C4-2B (cell line): ENCODE measurements around the gene GPR157.
A peak's percentile ranks its signal among the peaks of the same experiment; 100 is the strongest.
"Not testable (repeated sequence)": the region's sequence is repeated elsewhere in the genome, so short reads cannot be mapped to it uniquely, and the experiment has no call there.

Source experiments
- H3K27ac ChIP-seq: fragments of 450-650 bp; 2 replicates; pipeline ENCODE4 v1.5.1; 2017
- ZFX ChIP-seq: fragments of 450-650 bp; IDR thresholded peaks from 2 replicates; pipeline ENCODE4 v1.6.1; 2017
- TF ChIP-seq, protein P1 (sequence below): fragments of 450-650 bp; conservative IDR thresholded peaks from 2 replicates; pipeline ENCODE4 v1.5.1; 2017; ENCODE audit warnings: mild to moderate bottlenecking

Gene GPR157

DNA sequence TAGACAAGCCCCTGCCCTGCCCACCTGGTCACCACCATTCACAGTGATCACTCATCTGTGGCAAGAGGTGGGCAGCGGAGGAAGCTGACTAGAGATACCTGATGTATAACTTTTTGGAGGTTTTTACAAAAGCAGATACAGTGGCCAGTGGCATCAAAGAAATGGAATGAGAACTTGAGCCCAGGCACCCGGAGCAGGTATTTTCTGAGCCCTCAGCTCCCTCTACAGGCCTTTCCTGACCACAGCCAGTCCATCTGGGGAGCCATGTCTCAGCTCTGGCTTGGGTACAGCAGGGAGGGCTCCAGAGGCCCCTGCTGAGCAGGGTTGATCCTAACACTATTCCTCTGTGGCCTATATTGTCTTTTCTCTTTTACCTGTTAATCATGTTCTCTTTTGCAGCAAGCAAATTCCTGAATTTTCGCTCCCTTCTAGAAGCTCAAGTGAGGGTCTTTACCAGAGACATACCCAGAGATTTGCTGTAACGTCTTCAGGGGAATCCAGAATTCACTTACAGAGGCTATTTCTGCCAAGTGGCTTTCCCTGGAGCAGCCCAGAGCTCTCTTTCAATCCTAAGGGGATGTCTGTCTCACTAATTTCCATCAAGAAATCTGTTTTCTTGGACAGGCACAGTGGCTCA lies 27.3 kb downstream of the GPR157 start:
- H3K27ac ChIP-seq, result no peak overlapping the region
- TF ChIP-seq ZFX, result no peak
- TF ChIP-seq, protein P1, sequence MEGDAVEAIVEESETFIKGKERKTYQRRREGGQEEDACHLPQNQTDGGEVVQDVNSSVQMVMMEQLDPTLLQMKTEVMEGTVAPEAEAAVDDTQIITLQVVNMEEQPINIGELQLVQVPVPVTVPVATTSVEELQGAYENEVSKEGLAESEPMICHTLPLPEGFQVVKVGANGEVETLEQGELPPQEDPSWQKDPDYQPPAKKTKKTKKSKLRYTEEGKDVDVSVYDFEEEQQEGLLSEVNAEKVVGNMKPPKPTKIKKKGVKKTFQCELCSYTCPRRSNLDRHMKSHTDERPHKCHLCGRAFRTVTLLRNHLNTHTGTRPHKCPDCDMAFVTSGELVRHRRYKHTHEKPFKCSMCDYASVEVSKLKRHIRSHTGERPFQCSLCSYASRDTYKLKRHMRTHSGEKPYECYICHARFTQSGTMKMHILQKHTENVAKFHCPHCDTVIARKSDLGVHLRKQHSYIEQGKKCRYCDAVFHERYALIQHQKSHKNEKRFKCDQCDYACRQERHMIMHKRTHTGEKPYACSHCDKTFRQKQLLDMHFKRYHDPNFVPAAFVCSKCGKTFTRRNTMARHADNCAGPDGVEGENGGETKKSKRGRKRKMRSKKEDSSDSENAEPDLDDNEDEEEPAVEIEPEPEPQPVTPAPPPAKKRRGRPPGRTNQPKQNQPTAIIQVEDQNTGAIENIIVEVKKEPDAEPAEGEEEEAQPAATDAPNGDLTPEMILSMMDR, result peak; percentile 79

DNA sequence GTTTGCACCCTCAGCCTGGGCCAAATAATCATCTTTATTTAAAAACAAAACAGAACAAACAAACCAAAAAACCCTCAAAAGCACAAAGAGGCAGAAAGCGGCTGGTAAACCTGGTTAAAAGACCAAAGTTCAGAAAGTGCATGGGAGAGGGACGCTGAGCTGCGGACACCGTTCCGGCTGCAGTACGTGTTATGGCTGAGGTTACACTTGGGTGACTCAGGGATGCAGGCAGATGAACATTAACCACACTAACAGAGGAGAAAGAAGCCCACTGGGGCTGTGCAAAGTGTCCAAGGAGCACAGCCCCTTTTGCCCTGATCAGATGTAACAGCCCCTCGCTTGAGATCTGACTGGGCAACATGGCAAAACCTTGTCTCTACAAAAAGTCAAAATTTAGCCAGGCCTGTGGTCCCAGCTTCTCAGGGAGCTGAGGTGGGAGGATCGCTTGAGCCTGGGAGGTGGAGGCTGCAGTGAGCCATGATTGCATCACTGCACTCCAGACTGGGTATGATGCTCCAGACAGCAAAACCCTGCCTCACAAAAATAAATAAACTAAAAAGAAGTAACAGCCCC lies 28.3 kb downstream of the GPR157 start:
- no peak overlapping the region for H3K27ac ChIP-seq
- TF ChIP-seq ZFX, result no peak
- TF ChIP-seq, protein P1, result no peak

- TF ChIP-seq ZFX, result no peak
- TF ChIP-seq, protein P1, result no peak
- H3K27ac ChIP-seq, result no peak overlapping the region
These were observed 29.3 kb downstream of the GPR157 start for GRCh38 chr1:9099555-9099954.

GRCh38 chr1:9097947-9098705 lies 30.8 kb downstream of the GPR157 start:
- no peak overlapping the region for H3K27ac ChIP-seq
- no peak for TF ChIP-seq ZFX
- TF ChIP-seq, protein P1, result no peak

DNA sequence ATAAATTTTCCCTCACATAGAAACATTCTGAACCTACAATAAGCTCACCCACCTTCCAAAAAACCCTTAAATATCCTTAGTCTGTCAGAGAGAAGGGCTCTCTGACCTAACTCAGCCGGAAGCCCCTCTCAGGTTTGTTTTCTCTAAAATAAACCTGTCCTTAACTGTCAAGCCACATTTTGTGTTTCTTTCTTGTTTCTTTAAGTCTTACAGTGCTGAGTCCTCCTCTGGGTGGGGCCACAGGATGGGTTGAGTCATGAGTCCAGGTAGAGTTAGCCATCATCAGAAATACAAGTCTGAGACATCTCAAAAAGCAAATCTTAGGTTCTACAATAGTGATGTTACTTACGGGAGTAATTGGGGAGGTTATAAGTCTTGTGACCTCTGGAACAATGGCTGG lies 33.1 kb downstream of the GPR157 start:
- TF ChIP-seq ZFX, result no peak
- TF ChIP-seq, protein P1, result no peak

DNA sequence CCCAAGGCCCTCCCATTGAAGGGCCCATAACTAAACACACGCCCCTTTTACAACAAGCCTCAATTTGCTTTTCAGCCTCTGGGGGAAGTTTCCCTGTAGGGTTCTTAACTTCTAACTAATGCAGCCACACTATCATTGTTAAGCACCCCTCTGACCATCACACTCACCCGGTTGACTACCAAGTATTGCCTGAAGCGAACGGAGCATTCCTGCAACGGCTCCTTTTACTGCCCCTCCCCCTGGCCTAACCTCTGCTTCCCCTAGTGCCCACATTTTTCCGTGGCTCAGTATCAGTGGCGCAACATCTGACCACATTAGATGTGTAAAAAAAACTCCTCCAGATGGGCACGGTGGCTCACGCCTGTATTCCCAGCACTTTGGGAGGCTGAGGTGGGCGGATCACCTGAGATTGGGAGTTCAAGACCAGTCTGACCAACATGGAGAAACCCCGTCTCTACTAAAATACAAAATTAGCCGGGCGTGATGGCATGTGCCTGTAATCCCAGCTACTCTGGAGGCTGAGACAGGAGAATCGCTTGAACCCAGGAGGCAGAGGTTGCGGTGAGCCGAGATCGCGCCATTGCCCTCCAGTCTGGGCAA lies 34.8 kb downstream of the GPR157 start:
- H3K27ac ChIP-seq, result not testable (repeated sequence)

More for the DNA sequence above, 33.1 kb downstream of the GPR157 start:
- no peak overlapping the region for H3K27ac ChIP-seq

GRCh38 chr1:9093581-9093980 lies 35.3 kb downstream of the GPR157 start:
- no peak overlapping the region for H3K27ac ChIP-seq
- TF ChIP-seq, protein P1, result no peak
- no peak for TF ChIP-seq ZFX
